Upper lobe of right lung (tissue), 1 donor: ENCODE results near the gene RGMB. TPM values are rescaled to one million over a fixed set of nuclear protein-coding genes. Genes with fewer than 3 reads are reported as not detected.

Source experiments
- ATAC-seq: fragments of 200-7000 bp; cut with Tn5 transposase; one replicate; pipeline ENCODE4 v1.9.1; 2020; ENCODE audit warnings: mild to moderate bottlenecking, moderate library complexity
- DNase-seq: peaks from one replicate; pipeline ENCODE4 v3.0.0-alpha.2; 2020
- H3K27ac ChIP-seq: fragments of 200-600 bp; one replicate; pipeline ENCODE4 v1.8.0; 2022
- H3K27me3 ChIP-seq: fragments of 200-600 bp; one replicate; pipeline ENCODE4 v1.8.0; 2022; ENCODE audit warnings: mild to moderate bottlenecking
- H3K36me3 ChIP-seq: fragments of 200-600 bp; one replicate; pipeline ENCODE4 v1.8.0; 2022
- H3K4me1 ChIP-seq: fragments of 200-600 bp; one replicate; pipeline ENCODE4 v1.8.0; 2022
- H3K4me3 ChIP-seq: fragments of 200-600 bp; one replicate; pipeline ENCODE4 v1.8.0; 2022; ENCODE audit warnings: mild to moderate bottlenecking
- H3K9me3 ChIP-seq: fragments of 200-600 bp; one replicate; pipeline ENCODE4 v1.8.0; 2022
- intact Hi-C: fragments of 100-400 bp; cut with DNase I; formaldehyde crosslinking; loops from one replicate; pipeline ENCODE4 v1.11.0; 2022
- total RNA-seq: library from RNA; stranded (reverse); fragmentation: NEBNext Ultra II Directional; extraction: Animal tissue kit (Norgen Biotek cat#: 25700); gene quantifications from one replicate; pipeline ENCODE4 v1.2.1, GENCODE V29; 2021
- TF ChIP-seq, protein P1 (sequence below): fragments of 200-600 bp; IDR thresholded peaks from one replicate; pipeline ENCODE4 v1.8.0; 2022; ENCODE audit warnings: antibody characterized with exemption
- donor health status: DM: no; HTN: yes; CAD: no; lungs with severe emphysema.

The RGMB gene
- total RNA-seq, 1 donor from 2014 or later, result 16.8 TPM

DNA sequence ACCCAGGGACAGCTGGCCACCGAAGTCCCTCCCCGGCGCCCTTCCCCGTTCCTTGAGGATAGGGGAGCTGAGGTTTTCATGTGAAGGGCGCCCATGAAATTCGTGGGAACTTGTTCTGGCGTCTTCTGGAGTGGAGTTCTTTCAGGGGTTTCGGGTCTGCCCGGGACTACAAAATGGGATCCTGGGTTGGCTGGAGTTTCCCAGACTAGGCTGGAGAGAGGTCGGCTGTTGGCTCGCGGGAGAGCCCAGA is 3.6 kb upstream of the RGMB start:
- ATAC-seq (no peak), DNase-seq (peak; percentile 72)
- H3K27me3 ChIP-seq, result no peaks in the 10 kb centered on the region
- intact Hi-C loops, result no loop called here
- peak overlapping the region; percentile 52 for H3K27ac ChIP-seq
- peaks cover 19% of the 10 kb centered on the region for H3K4me1 ChIP-seq
- no peaks in the 10 kb centered on the region for H3K9me3 ChIP-seq
- TF ChIP-seq, protein P1, sequence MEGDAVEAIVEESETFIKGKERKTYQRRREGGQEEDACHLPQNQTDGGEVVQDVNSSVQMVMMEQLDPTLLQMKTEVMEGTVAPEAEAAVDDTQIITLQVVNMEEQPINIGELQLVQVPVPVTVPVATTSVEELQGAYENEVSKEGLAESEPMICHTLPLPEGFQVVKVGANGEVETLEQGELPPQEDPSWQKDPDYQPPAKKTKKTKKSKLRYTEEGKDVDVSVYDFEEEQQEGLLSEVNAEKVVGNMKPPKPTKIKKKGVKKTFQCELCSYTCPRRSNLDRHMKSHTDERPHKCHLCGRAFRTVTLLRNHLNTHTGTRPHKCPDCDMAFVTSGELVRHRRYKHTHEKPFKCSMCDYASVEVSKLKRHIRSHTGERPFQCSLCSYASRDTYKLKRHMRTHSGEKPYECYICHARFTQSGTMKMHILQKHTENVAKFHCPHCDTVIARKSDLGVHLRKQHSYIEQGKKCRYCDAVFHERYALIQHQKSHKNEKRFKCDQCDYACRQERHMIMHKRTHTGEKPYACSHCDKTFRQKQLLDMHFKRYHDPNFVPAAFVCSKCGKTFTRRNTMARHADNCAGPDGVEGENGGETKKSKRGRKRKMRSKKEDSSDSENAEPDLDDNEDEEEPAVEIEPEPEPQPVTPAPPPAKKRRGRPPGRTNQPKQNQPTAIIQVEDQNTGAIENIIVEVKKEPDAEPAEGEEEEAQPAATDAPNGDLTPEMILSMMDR, result no peak
- peak overlapping the region; percentile 70 for H3K4me3 ChIP-seq
- no peaks in the 10 kb centered on the region for H3K36me3 ChIP-seq

DNA sequence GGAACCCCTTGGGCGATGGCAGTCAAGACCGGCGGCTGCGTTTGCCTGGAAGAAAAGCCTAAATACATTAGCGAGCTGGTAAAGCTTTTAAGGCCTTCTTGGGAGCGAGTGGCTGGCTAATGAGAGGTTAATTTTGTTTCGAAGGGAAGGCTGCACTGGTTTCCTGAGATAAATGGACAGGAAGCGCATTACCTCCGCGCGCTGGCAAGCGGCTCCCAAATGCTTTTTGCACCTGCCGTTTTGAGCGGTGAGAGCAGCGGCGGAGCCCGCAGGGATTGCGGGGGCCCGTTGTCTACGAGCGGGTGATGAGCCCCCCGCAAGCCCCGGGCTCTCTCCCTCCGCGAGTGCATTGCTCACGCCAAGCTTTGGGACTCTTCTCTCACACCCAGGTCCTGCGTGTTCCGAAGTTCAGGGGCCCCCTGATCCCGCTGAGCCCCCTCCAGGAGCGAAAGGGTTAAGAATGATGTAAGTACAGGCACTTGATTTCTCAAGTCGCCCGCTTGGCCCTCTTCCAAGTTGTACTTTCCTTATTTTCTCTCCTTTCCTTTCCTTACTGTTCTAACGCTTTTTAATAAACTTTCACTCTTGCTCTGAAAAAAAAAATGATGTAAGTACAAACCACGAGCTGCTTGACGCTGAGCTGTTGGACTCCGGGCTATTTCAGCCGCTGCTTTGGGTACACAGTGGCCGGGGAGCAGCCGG is 3.1 kb upstream of the RGMB start:
- TF ChIP-seq, protein P1, result no peak
- Histone ChIP-seq H3K4me3 (peak overlapping the region; percentile 70), H3K27ac (peak overlapping the region; percentile 52), H3K27me3 (no peaks in the 10 kb centered on the region), H3K36me3 (no peaks in the 10 kb centered on the region), H3K4me1 (peaks cover 24% of the 10 kb centered on the region), H3K9me3 (no peaks in the 10 kb centered on the region)
- intact Hi-C loops, result no loop called here
- ATAC-seq (no peak), DNase-seq (peak; percentile 72)

DNA sequence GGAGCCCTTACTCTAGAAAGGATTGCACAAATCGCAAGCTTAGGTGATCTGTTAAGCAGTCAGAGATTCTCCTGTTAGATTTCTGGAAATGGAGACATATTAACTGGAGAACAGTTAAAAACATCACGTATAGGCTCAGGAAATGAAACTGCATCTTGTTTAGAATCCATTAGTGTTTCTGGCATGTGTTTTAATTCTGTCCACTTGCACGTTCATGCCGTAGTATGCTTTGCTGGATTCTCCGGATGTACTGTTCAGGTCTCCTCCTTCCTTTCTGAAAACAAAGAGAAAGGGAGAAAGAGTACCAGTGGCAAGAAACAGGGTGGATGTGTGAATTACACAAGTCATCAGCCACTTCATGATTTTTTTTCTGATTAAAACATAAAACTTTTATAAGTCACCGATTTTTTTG is 2.5 kb upstream of the RGMB start:
- intact Hi-C loops, result no loop called here
- DNase-seq (no peak), ATAC-seq (no peak)
- peak overlapping the region; percentile 70 for H3K4me3 ChIP-seq
- peak overlapping the region; percentile 52 for H3K27ac ChIP-seq
- TF ChIP-seq, protein P1, result no peak
- H3K4me1 ChIP-seq, result peaks cover 26% of the 10 kb centered on the region
- H3K27me3 ChIP-seq, result no peaks in the 10 kb centered on the region
- no peaks in the 10 kb centered on the region for H3K9me3 ChIP-seq
- H3K36me3 ChIP-seq, result no peaks in the 10 kb centered on the region

DNA sequence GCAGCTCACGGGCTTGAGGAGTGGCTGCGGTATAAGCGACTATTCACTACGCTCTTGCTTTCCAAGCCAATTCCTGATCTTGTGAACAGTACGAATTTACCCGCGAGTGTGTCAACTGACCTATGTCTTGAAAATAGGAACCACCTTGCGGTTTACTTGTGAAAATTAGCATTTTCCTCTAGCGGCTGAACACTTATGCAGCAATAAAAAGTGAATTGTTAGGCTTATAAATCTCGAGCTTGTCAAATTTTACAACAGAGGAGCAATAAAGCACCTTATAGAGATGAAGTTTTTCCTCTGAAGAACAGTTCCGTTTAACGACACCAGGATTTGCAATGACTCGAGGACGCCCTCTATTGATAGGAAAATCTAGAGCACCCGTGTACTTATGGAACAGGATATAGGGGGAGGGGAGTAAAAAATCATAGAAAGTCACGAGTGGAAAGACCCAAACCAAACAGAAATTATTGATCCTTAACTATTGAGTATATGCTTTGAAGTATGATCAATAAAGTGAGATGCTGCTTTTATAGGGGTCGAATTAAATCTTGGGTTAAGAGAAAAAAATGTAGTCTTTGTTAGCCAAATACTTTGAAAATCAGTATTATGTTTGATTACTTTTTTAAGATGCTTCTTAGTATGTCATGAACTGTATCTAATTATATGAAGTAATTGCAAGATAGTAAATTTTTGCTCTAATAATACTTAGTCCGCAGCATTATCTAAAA is 1.9 kb upstream of the RGMB start:
- ATAC-seq, result peak; percentile 10
- no peaks in the 10 kb centered on the region for H3K27me3 ChIP-seq
- H3K4me1 ChIP-seq, result peaks cover 26% of the 10 kb centered on the region
- peak overlapping the region; percentile 70 for H3K4me3 ChIP-seq
- intact Hi-C loops, result no loop called here
- peak overlapping the region; percentile 52 for H3K27ac ChIP-seq
- DNase-seq, result no peak
- H3K9me3 ChIP-seq, result no peaks in the 10 kb centered on the region
- no peaks in the 10 kb centered on the region for H3K36me3 ChIP-seq
- TF ChIP-seq, protein P1, result peak; percentile 88

DNA sequence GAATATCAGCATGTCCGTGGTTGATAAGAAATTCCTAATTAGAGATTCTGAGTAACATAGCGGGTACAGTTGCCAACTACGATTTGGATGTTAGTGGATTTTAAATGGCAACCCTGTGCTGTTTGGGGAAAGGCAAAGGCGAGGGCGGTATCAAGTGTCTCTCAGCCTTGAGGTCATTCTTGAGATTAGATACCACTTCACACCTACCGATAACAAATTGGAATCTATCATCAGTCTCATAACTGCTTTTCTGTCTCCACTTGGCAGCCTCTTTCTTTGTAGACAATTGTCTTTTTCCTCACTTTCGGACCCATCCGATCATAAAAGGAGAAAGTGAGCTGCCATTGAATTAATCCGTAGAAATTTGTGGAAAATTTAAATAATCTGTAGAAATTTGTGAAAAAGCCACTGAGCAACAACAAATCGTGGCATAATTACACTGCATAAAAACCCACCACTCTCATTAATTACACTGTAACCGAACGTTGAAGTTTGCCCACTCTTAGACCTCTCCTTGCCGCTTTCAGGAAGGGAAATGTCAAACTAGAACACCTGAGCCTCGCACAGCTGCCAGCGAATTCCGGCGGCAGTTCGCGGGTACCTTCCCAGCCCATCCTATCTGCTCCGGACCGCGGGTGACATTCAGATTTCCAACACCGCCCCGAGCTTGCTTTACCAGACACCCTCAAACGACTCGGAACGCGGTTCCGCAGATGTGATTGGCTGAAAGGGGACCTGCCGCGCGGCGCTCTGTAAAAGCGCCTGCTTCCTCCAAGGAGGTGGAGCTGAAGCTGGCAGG is 849 bp upstream of the RGMB start:
- Histone ChIP-seq H3K9me3 (no peaks in the 10 kb centered on the region), H3K27me3 (no peaks in the 10 kb centered on the region), H3K27ac (peak overlapping the region; percentile 92), H3K4me3 (peak overlapping the region; percentile 75), H3K4me1 (peaks cover 26% of the 10 kb centered on the region), H3K36me3 (no peaks in the 10 kb centered on the region)
- TF ChIP-seq, protein P1, result no peak
- DNase-seq (peak; percentile 89), ATAC-seq (peak; percentile 62)
- intact Hi-C loops, result no loop called here
